ENCODE data around the gene C6orf15.

DNA sequence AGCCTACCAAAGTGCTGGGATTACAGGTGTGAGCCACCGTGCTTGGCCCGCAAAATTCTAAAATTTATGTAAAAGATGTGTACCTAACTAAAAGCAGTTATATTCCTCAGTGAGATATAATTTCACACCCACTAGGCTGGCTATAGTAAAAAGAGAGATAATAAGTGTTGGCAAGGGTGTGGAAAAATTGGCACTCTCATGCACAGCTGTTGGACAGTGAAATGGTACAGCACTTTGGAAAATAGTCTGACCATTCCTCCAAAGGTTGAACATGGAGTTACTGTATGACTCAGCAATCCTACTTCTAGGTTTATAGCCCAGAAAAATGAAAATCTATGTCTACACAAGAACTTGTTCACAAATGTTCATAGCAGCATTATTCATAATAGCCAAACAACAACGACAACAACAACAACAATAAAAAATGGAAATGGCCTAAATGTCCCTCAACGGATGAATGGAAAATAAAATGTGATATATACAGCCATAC, 13.9 kb downstream of the C6orf15 start:
- no peak for TF ChIP-seq KAT7 (CRISPR knock-in tag; IDR thresholded peaks at IDR 0.05; ENCODE audit: borderline replicate concordance)
- TF ChIP-seq, protein P1, sequence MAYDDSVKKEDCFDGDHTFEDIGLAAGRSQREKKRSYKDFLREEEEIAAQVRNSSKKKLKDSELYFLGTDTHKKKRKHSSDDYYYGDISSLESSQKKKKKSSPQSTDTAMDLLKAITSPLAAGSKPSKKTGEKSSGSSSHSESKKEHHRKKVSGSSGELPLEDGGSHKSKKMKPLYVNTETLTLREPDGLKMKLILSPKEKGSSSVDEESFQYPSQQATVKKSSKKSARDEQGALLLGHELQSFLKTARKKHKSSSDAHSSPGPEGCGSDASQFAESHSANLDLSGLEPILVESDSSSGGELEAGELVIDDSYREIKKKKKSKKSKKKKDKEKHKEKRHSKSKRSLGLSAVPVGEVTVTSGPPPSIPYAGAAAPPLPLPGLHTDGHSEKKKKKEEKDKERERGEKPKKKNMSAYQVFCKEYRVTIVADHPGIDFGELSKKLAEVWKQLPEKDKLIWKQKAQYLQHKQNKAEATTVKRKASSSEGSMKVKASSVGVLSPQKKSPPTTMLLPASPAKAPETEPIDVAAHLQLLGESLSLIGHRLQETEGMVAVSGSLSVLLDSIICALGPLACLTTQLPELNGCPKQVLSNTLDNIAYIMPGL (CRISPR knock-in tag; IDR thresholded peaks at IDR 0.05), result no peak
- TF ChIP-seq, protein P2, sequence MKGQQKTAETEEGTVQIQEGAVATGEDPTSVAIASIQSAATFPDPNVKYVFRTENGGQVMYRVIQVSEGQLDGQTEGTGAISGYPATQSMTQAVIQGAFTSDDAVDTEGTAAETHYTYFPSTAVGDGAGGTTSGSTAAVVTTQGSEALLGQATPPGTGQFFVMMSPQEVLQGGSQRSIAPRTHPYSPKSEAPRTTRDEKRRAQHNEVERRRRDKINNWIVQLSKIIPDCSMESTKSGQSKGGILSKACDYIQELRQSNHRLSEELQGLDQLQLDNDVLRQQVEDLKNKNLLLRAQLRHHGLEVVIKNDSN (CRISPR knock-in tag; IDR thresholded peaks at IDR 0.05), result no peak
- TF ChIP-seq RELA (CRISPR knock-in tag; IDR thresholded peaks at IDR 0.05; ENCODE audit: borderline replicate concordance), result no peak
- no peak for TF ChIP-seq IRF2 (CRISPR knock-in tag; IDR thresholded peaks at IDR 0.05; ENCODE audit: borderline replicate concordance, low read depth)
- TF ChIP-seq NR1H2 (CRISPR knock-in tag; IDR thresholded peaks at IDR 0.05), result no peak
- TF ChIP-seq, protein P3, sequence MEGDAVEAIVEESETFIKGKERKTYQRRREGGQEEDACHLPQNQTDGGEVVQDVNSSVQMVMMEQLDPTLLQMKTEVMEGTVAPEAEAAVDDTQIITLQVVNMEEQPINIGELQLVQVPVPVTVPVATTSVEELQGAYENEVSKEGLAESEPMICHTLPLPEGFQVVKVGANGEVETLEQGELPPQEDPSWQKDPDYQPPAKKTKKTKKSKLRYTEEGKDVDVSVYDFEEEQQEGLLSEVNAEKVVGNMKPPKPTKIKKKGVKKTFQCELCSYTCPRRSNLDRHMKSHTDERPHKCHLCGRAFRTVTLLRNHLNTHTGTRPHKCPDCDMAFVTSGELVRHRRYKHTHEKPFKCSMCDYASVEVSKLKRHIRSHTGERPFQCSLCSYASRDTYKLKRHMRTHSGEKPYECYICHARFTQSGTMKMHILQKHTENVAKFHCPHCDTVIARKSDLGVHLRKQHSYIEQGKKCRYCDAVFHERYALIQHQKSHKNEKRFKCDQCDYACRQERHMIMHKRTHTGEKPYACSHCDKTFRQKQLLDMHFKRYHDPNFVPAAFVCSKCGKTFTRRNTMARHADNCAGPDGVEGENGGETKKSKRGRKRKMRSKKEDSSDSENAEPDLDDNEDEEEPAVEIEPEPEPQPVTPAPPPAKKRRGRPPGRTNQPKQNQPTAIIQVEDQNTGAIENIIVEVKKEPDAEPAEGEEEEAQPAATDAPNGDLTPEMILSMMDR (IDR thresholded peaks at IDR 0.05), result no peak
- TF ChIP-seq, protein P4, sequence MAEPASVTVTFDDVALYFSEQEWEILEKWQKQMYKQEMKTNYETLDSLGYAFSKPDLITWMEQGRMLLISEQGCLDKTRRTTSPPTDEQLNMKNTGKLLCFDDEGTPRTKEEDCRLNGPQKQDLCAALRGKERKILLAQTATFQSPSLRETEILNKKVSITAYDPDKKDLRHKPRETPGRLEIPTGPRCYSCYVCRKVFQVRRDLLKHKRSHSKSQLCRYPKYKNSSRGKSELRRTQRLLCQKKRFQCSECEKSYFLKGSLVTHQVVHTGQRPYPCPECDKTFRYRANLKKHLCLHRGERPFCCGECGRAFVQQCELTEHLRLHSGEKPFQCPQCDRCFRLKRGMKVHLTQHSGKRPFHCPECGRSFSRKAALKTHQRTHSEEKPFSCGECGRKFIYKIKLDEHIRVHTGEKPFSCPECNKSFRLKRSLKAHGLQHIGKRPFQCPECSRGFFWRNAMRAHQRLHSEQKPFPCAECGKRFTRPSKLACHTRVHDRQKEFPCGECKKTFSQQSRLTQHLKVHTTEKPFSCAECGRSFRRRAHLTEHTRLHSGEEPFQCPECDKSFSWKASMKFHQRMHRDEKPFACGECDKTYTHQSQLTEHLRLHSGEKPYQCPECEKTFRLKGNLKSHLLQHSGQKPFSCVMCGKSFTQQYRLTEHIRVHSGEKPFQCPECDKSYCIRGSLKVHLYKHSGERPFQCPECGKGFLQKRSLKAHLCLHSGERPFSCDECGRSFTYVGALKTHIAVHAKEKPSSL (CRISPR knock-in tag; conservative IDR thresholded peaks at IDR 0.05), result no peak
- no peak for TF ChIP-seq CBFB (CRISPR knock-in tag; IDR thresholded peaks at IDR 0.05; ENCODE audit: low read depth)
- no peak for TF ChIP-seq ZNF138 (CRISPR knock-in tag; conservative IDR thresholded peaks at IDR 0.05)
- TF ChIP-seq, protein P5, sequence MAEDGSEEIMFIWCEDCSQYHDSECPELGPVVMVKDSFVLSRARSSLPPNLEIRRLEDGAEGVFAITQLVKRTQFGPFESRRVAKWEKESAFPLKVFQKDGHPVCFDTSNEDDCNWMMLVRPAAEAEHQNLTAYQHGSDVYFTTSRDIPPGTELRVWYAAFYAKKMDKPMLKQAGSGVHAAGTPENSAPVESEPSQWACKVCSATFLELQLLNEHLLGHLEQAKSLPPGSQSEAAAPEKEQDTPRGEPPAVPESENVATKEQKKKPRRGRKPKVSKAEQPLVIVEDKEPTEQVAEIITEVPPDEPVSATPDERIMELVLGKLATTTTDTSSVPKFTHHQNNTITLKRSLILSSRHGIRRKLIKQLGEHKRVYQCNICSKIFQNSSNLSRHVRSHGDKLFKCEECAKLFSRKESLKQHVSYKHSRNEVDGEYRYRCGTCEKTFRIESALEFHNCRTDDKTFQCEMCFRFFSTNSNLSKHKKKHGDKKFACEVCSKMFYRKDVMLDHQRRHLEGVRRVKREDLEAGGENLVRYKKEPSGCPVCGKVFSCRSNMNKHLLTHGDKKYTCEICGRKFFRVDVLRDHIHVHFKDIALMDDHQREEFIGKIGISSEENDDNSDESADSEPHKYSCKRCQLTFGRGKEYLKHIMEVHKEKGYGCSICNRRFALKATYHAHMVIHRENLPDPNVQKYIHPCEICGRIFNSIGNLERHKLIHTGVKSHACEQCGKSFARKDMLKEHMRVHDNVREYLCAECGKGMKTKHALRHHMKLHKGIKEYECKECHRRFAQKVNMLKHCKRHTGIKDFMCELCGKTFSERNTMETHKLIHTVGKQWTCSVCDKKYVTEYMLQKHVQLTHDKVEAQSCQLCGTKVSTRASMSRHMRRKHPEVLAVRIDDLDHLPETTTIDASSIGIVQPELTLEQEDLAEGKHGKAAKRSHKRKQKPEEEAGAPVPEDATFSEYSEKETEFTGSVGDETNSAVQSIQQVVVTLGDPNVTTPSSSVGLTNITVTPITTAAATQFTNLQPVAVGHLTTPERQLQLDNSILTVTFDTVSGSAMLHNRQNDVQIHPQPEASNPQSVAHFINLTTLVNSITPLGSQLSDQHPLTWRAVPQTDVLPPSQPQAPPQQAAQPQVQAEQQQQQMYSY (CRISPR knock-in tag; IDR thresholded peaks at IDR 0.05), result no peak
- TF ChIP-seq, protein P6, sequence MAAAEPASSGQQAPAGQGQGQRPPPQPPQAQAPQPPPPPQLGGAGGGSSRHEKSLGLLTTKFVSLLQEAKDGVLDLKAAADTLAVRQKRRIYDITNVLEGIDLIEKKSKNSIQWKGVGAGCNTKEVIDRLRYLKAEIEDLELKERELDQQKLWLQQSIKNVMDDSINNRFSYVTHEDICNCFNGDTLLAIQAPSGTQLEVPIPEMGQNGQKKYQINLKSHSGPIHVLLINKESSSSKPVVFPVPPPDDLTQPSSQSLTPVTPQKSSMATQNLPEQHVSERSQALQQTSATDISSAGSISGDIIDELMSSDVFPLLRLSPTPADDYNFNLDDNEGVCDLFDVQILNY (CRISPR knock-in tag; IDR thresholded peaks at IDR 0.05), result no peak

Measured in WTC11 (cell line).